K562 (cell line): Measurements from ENCODE around the gene RTN4. TPM values are rescaled to one million over a fixed set of nuclear protein-coding genes. Genes with fewer than 3 reads are reported as not detected.
A peak's percentile ranks its signal among the peaks of the same experiment; 100 is the strongest.

Source experiments
- ARID3A ChIP-seq: IDR thresholded peaks from 2 replicates; pipeline ENCODE4 v1.6.1; 2012; ENCODE audit warnings: low read depth, low read length, improper control_type of control experiment, borderline replicate concordance
- HMBOX1 ChIP-seq: sonication (generic); IDR thresholded peaks from 2 replicates; pipeline ENCODE4 v1.6.1; 2016
- MECOM ChIP-seq: fragments of 250-450 bp; sonication (Bioruptor Pico); IDR thresholded peaks from 2 replicates; pipeline ENCODE4 v1.8.0; 2022; ENCODE audit warnings: inconsistent platforms
- PHF21A ChIP-seq: fragments of 450-650 bp; IDR thresholded peaks from 2 replicates; pipeline ENCODE4 v1.6.1; 2017; ENCODE audit warnings: low read depth, borderline replicate concordance
- PTTG1 ChIP-seq: fragments of 450-650 bp; IDR thresholded peaks from 2 replicates; pipeline ENCODE4 v1.6.1; 2016; ENCODE audit warnings: low read depth, mild to moderate bottlenecking, missing genetic modification characterization, missing compliant biosample characterization
- PYGO2 ChIP-seq: fragments of 450-650 bp; IDR thresholded peaks from 2 replicates; pipeline ENCODE4 v1.6.1; 2016; ENCODE audit warnings: mild to moderate bottlenecking, missing genetic modification characterization, moderate library complexity, missing compliant biosample characterization
- RB1 ChIP-seq: fragments of 450-650 bp; IDR thresholded peaks from 2 replicates; pipeline ENCODE4 v1.6.1; 2017; ENCODE audit warnings: low read depth, mild to moderate bottlenecking
- SETDB1 ChIP-seq: IDR thresholded peaks from one replicate; pipeline ENCODE4 v1.6.1; 2012; ENCODE audit warnings: low read length, control low read depth, inconsistent platforms
- SMARCC2 ChIP-seq: fragments of 450-650 bp; IDR thresholded peaks from 2 replicates; pipeline ENCODE4 v1.6.1; 2017; ENCODE audit warnings: antibody characterized with exemption, moderate library complexity, mild to moderate bottlenecking, low read depth
- TOE1 ChIP-seq, 2 experiments: fragments of 450-650 bp in 1 of 2; sonication (generic) in 1 of 2; formaldehyde crosslinking in 1 of 2; IDR thresholded peaks; 2 replicates each; pipeline versions ENCODE4 v1.7.1 to v1.8.0; 2016 to 2022; ENCODE audit warnings: borderline replicate concordance in 2 of 2, mild to moderate bottlenecking in 2 of 2, antibody characterized with exemption in 1 of 2, inconsistent platforms in 1 of 2, low read depth in 1 of 2, missing genetic modification reagents in 1 of 2, moderate library complexity in 1 of 2
- ZNF217 ChIP-seq: sonication (generic); formaldehyde crosslinking; IDR thresholded peaks from 2 replicates; pipeline ENCODE4 v1.8.0; 2022; ENCODE audit warnings: mild to moderate bottlenecking, missing genetic modification reagents
- ZNF395 ChIP-seq: fragments of 200-800 bp; sonication (Bioruptor generic); IDR thresholded peaks from 2 replicates; pipeline ENCODE4 v1.6.1; 2017; ENCODE audit warnings: missing genetic modification characterization, missing compliant biosample characterization
- ZNF511 ChIP-seq: sonication (generic); formaldehyde crosslinking; IDR thresholded peaks from 2 replicates; pipeline ENCODE4 v1.8.0; 2022; ENCODE audit warnings: mild to moderate bottlenecking, missing genetic modification reagents
- ZNF57 ChIP-seq: fragments of 450-650 bp; formaldehyde crosslinking; IDR thresholded peaks from 2 replicates; pipeline ENCODE4 v1.4.0; 2020; ENCODE audit warnings: mild to moderate bottlenecking, moderate library complexity
- ZNF592 ChIP-seq: fragments of 450-650 bp; IDR thresholded peaks from 2 replicates; pipeline ENCODE4 v1.6.1; 2017; ENCODE audit warnings: antibody characterized with exemption, mild to moderate bottlenecking
- ZNF778 ChIP-seq: fragments of 450-650 bp; formaldehyde crosslinking; IDR thresholded peaks from 2 replicates; pipeline ENCODE4 v1.4.0; 2020; ENCODE audit warnings: mild to moderate bottlenecking, moderate library complexity
- polyA plus RNA-seq, 8 experiments: library from polyadenylated mRNA; depleted of rRNA in 4 of 8; stranded (reverse) in 5 of 8; unstranded in 3 of 8; fragments of >200 nt; fragmentation: Nextera tagmentation in 2 of 8; fragmentation: Illumina TruSeq in 1 of 8; extraction: Ambion mirVana in 2 of 8; extraction: Trizol in 1 of 8; gene quantifications; 2 replicates each; pipeline versions ENCODE4 v1.2.1 to v1.2.3, GENCODE V29; 2011 to 2014; ENCODE audit warnings: inconsistent platforms in 1 of 8, missing spikeins in 1 of 8
- total RNA-seq, 7 experiments: library from RNA; depleted of rRNA in 6 of 7; stranded (reverse); fragments of >200 nt in 6 of 7; fragmentation: Illumina TruSeq in 2 of 7; extraction: Trizol in 2 of 7; gene quantifications; 2 replicates each; pipeline versions ENCODE4 v1.2.1 to v1.2.3, GENCODE V29; 2011 to 2021; ENCODE audit warnings: low replicate concordance in 1 of 7

The RTN4 gene
- total and polyA plus RNA-seq, 9 of the 15 experiments (the other 6 are each of a cell fraction or from before 2014, with no cell fraction given) = 73.0 to 248 (median 116) TPM

GRCh38 chr2:54955358-54956110, 94.7 kb downstream of the RTN4 start (continued):
- TF ChIP-seq SETDB1 (no peak), PHF21A (no peak), ARID3A (no peak), ZNF395 (CRISPR knock-in tag) (peak; percentile 81; the same call in 1 of the 2 replicates), RB1 (peak; percentile 41; the same call in 1 of the 2 replicates), TOE1 (IDR thresholded peaks at IDR 0.05; ENCODE audit: borderline replicate concordance) (no peak), TOE1 (CRISPR knock-in tag; IDR thresholded peaks at IDR 0.05; ENCODE audit: borderline replicate concordance, low read depth) (no peak), PYGO2 (tag) (no peak), HMBOX1 (no peak), ZNF778 (CRISPR knock-in tag) (no peak), ZNF592 (peak; percentile 94), SMARCC2 (no peak), MECOM (CRISPR knock-in tag) (no peak), ZNF217 (CRISPR knock-in tag) (no peak), PTTG1 (tag) (peak; percentile 32; the same call in 1 of the 2 replicates), ZNF57 (CRISPR knock-in tag) (no peak), ZNF511 (no peak)
